HG03520 (cell line): ENCODE data around the gene MRPS27.

Experiments used
- ATAC-seq: cut with Tn5 transposase; IDR thresholded peaks from one replicate; pipeline ENCODE4 v1.9.1; 2021; ENCODE audit warnings: mild to moderate bottlenecking, moderate library complexity; ENCODE audit not compliant: unreplicated experiment

The MRPS27 gene

GRCh38 chr5:72234868-72235267, 85.2 kb downstream of the MRPS27 start:
- no peak for ATAC-seq

GRCh38 chr5:72234265-72234700, 85.8 kb downstream of the MRPS27 start:
- peak; percentile 77 for ATAC-seq

GRCh38 chr5:72233835-72234234, 86.2 kb downstream of the MRPS27 start:
- ATAC-seq: no peak

GRCh38 chr5:72232838-72233237, 87.2 kb downstream of the MRPS27 start:
- no peak for ATAC-seq

- ATAC-seq: no peak
These were observed 87.9 kb downstream of the MRPS27 start for GRCh38 chr5:72231991-72232703.

- no peak for ATAC-seq
These were observed 91.1 kb downstream of the MRPS27 start for GRCh38 chr5:72228960-72229359.

- no peak for ATAC-seq
These were observed 93.1 kb downstream of the MRPS27 start for GRCh38 chr5:72226950-72227349.

GRCh38 chr5:72225741-72226140, 94.3 kb downstream of the MRPS27 start:
- ATAC-seq: no peak

- no peak for ATAC-seq
These were observed 95.0 kb downstream of the MRPS27 start for GRCh38 chr5:72224946-72225463.

GRCh38 chr5:72223371-72223770, 96.7 kb downstream of the MRPS27 start:
- ATAC-seq: no peak

GRCh38 chr5:72222521-72222920, 97.5 kb downstream of the MRPS27 start:
- no peak for ATAC-seq

GRCh38 chr5:72221541-72221940, 98.5 kb downstream of the MRPS27 start:
- ATAC-seq: no peak

GRCh38 chr5:72221099-72221498, 98.9 kb downstream of the MRPS27 start:
- ATAC-seq: no peak

GRCh38 chr5:72216756-72217155, 103.3 kb downstream of the MRPS27 start:
- ATAC-seq: no peak

- no peak for ATAC-seq
These were observed 105.9 kb downstream of the MRPS27 start for GRCh38 chr5:72214168-72214567.

- no peak for ATAC-seq
These were observed 106.6 kb downstream of the MRPS27 start for GRCh38 chr5:72213482-72213881.

- no peak for ATAC-seq
These were observed 107.9 kb downstream of the MRPS27 start for GRCh38 chr5:72212171-72212570.

- ATAC-seq: no peak
These were observed 109.0 kb downstream of the MRPS27 start for GRCh38 chr5:72210888-72211678.

GRCh38 chr5:72209147-72210115, 110.6 kb downstream of the MRPS27 start:
- no peak for ATAC-seq

GRCh38 chr5:72208324-72208926, 111.6 kb downstream of the MRPS27 start:
- no peak for ATAC-seq
